Trophoblast cell (in vitro differentiated cells and primary cell): ENCODE data around the gene BICC1.

Source experiments
- DNase-seq, 2 donors: peaks; one replicate each; pipeline ENCODE4 v3.0.0-alpha.2; 2016
- H2AFZ ChIP-seq: 2 replicates; pipeline ENCODE4 v1.6.1; 2013; ENCODE audit warnings: low read length, moderate library complexity, mild to moderate bottlenecking; ENCODE audit not compliant: insufficient read depth, poor library complexity
- H2AK5ac ChIP-seq: 2 replicates; pipeline ENCODE4 v1.6.1; 2013; ENCODE audit warnings: mild to moderate bottlenecking, low read length
- H2BK120ac ChIP-seq: 2 replicates; pipeline ENCODE4 v1.6.1; 2013; ENCODE audit warnings: low read length, mild to moderate bottlenecking, moderate library complexity; ENCODE audit not compliant: insufficient read depth, poor library complexity
- H2BK12ac ChIP-seq: 2 replicates; pipeline ENCODE4 v1.6.1; 2013; ENCODE audit warnings: mild to moderate bottlenecking, low read length, moderate library complexity
- H2BK5ac ChIP-seq: 2 replicates; pipeline ENCODE4 v1.6.1; 2013; ENCODE audit warnings: low read length, low read depth, moderate library complexity, mild to moderate bottlenecking; ENCODE audit not compliant: poor library complexity
- H3K14ac ChIP-seq: 2 replicates; pipeline ENCODE4 v1.6.1; 2013; ENCODE audit warnings: mild to moderate bottlenecking, low read length
- H3K18ac ChIP-seq: 2 replicates; pipeline ENCODE4 v1.6.1; 2013; ENCODE audit warnings: mild to moderate bottlenecking, low read length
- H3K23ac ChIP-seq: 2 replicates; pipeline ENCODE4 v1.6.1; 2013; ENCODE audit warnings: low read length
- H3K27ac ChIP-seq: 2 replicates; pipeline ENCODE4 v1.5.1; 2013; ENCODE audit warnings: low read depth, mild to moderate bottlenecking, inconsistent platforms, low read length, moderate library complexity
- H3K27me3 ChIP-seq: 2 replicates; pipeline ENCODE4 v1.6.1; 2013; ENCODE audit warnings: inconsistent platforms, mild to moderate bottlenecking, low read length, moderate library complexity; ENCODE audit not compliant: insufficient read depth
- H3K36me3 ChIP-seq, 2 experiments: 1 replicate in 1 of 2; 2 replicates in 1 of 2; pipeline ENCODE4 v1.6.1; 2013; ENCODE audit warnings: low read length in 2 of 2, mild to moderate bottlenecking in 2 of 2, moderate library complexity in 1 of 2; ENCODE audit not compliant: insufficient read depth in 2 of 2, control insufficient read depth in 1 of 2
- H3K4ac ChIP-seq: 2 replicates; pipeline ENCODE4 v1.6.1; 2013; ENCODE audit warnings: low read depth, mild to moderate bottlenecking, low read length, moderate library complexity
- H3K4me1 ChIP-seq, 2 experiments: 1 replicate in 1 of 2; 2 replicates in 1 of 2; pipeline ENCODE4 v1.6.1; 2013; ENCODE audit warnings: low read length in 2 of 2, mild to moderate bottlenecking in 2 of 2, moderate library complexity in 1 of 2; ENCODE audit not compliant: insufficient read depth in 2 of 2, control insufficient read depth in 1 of 2
- H3K4me2 ChIP-seq: 2 replicates; pipeline ENCODE4 v1.6.1; 2013; ENCODE audit warnings: inconsistent platforms, mild to moderate bottlenecking, low read length, moderate library complexity
- H3K4me3 ChIP-seq: 2 replicates; pipeline ENCODE4 v1.5.1; 2013; ENCODE audit warnings: mild to moderate bottlenecking, low read depth, low read length, inconsistent platforms
- H3K79me1 ChIP-seq: one replicate; pipeline ENCODE4 v1.6.1; 2013; ENCODE audit warnings: low read length
- H3K79me2 ChIP-seq: 2 replicates; pipeline ENCODE4 v1.6.1; 2013; ENCODE audit warnings: low read length, mild to moderate bottlenecking; ENCODE audit not compliant: control insufficient read depth, insufficient read depth, poor library complexity
- H3K9ac ChIP-seq: 2 replicates; pipeline ENCODE4 v1.6.1; 2013; ENCODE audit warnings: mild to moderate bottlenecking, low read length
- H3K9me3 ChIP-seq: 2 replicates; pipeline ENCODE4 v1.6.1; 2013; ENCODE audit warnings: low read depth, mild to moderate bottlenecking, control low read depth, inconsistent platforms, low read length; ENCODE audit not compliant: insufficient read depth
- H4K12ac ChIP-seq: 2 replicates; pipeline ENCODE4 v1.6.1; 2013; ENCODE audit warnings: low read depth, mild to moderate bottlenecking, low read length, moderate library complexity
- H4K8ac ChIP-seq: 2 replicates; pipeline ENCODE4 v1.6.1; 2013; ENCODE audit warnings: low read depth, mild to moderate bottlenecking, low read length, moderate library complexity
- H4K91ac ChIP-seq: one replicate; pipeline ENCODE4 v1.6.1; 2013; ENCODE audit warnings: low read depth, mild to moderate bottlenecking, low read length, moderate library complexity
- WGBS: extraction: QIAGEN DNeasy Blood & Tissue Kit; methylation state at CpG from one replicate; pipeline ENCODE4 v1.1.7; 2013; ENCODE audit warnings: missing lambda C conversion rate; ENCODE audit not compliant: insufficient read length, insufficient coverage; ENCODE audit errors: extremely low coverage; 5-methylcytosine and 5-hydroxymethylcytosine counted together

The BICC1 gene

DNA sequence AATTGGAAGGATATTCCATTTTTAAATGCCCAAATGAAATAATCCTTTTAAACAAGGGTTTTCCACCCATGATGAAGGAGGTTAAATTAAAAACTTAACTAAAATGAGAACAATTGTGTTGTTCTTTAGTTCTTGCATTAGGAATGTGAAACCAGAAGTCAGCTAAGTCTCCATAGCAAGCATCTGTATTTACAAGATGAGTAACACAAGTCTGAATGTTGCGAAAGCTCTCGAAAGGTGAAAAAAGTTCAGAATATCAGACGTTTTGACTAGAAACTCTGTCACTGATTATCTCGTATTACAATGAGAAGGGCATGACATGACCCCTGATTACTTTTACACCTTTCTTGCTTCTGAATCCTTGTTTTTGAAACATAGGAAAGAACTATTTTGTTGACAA is 149.6 kb downstream of the BICC1 start:
- WGBS = no CpG with 5 or more reads among the region's 4 CpGs
- no peak overlapping the region for H3K27ac ChIP-seq
- no peak overlapping the region for H2BK5ac ChIP-seq
- H2AK5ac ChIP-seq = no peak overlapping the region
- no peak overlapping the region for H2BK12ac ChIP-seq
- peak; percentile 40 to 85 for DNase-seq
- H3K9me3 ChIP-seq = no peaks in the 10 kb centered on the region
- H3K36me3 ChIP-seq = no peaks in the 10 kb centered on the region
- no peak overlapping the region for H2AFZ ChIP-seq
- no peaks in the 10 kb centered on the region for H3K79me2 ChIP-seq
- no peak overlapping the region for H3K9ac ChIP-seq
- H3K14ac ChIP-seq = no peak overlapping the region
- no peaks in the 10 kb centered on the region for H3K4me1 ChIP-seq
- H4K8ac ChIP-seq = no peak overlapping the region
- no peak overlapping the region for H3K18ac ChIP-seq
- H3K4ac ChIP-seq = no peak overlapping the region
- no peak overlapping the region for H3K4me3 ChIP-seq
- H3K23ac ChIP-seq = no peak overlapping the region
- no peak overlapping the region for H4K91ac ChIP-seq
- H3K4me2 ChIP-seq = no peak overlapping the region
- no peaks in the 10 kb centered on the region for H3K79me1 ChIP-seq
- no peak overlapping the region for H4K12ac ChIP-seq
- H3K27me3 ChIP-seq = no peaks in the 10 kb centered on the region
- H2BK120ac ChIP-seq = no peak overlapping the region

DNA sequence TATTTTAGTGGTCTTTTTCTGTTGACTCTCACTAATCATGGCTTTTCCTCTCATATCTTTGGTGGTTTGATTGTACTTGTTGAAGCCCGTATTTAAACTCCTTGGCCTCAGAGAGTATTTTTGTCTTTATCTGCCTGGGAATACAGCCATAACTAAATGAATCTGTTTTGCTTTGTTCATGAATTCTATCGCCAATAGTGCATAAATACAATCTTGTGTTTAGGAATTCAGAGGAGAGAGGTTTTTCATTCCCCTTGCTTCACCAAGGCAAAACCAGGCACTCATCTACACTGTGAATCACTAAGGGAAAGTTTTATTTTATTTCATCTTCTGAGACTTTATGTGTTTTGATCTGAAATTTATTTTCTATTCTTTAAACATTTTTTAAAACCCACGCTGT is 152.7 kb downstream of the BICC1 start:
- Histone ChIP-seq H3K27me3 (no peaks in the 10 kb centered on the region), H2AK5ac (no peak overlapping the region), H4K91ac (no peak overlapping the region), H3K4me1 (no peaks in the 10 kb centered on the region), H2BK5ac (no peak overlapping the region), H3K18ac (no peak overlapping the region), H3K9me3 (no peaks in the 10 kb centered on the region), H3K4me2 (no peak overlapping the region), H3K14ac (no peak overlapping the region), H3K79me1 (no peaks in the 10 kb centered on the region), H3K36me3 (no peaks in the 10 kb centered on the region), H2BK12ac (no peak overlapping the region), H3K9ac (no peak overlapping the region), H2BK120ac (no peak overlapping the region), H3K4me3 (no peak overlapping the region), H4K8ac (no peak overlapping the region), H3K4ac (no peak overlapping the region), H3K79me2 (no peaks in the 10 kb centered on the region), H3K23ac (no peak overlapping the region), H3K27ac (no peak overlapping the region), H4K12ac (no peak overlapping the region), H2AFZ (no peak overlapping the region)
- DNase-seq = no peak
- no CpG with 5 or more reads among the region's 3 CpGs for WGBS

DNA sequence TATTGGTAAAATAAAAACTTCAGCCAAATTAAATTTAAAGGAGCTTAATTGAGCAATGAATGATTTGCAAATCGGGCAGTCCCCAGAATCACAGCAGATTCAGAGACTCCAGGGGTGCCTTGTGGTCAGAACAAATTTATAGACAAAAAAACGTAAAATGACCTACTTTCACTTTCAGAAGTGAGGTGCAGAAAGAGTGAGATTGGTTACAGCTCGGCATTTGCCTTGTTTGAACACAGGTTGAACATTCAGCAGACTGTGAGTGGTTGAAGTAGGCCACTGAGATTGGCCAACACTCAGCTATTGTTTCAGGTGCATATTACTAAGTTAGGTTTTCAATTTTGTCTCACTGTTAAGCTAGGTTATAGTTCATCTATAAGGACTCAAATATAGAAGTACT is 153.4 kb downstream of the BICC1 start:
- Histone ChIP-seq H3K4me3 (no peak overlapping the region), H2AFZ (no peak overlapping the region), H3K4me1 (no peaks in the 10 kb centered on the region), H3K23ac (no peak overlapping the region), H3K14ac (no peak overlapping the region), H3K27ac (no peak overlapping the region), H2BK12ac (no peak overlapping the region), H3K18ac (no peak overlapping the region), H3K79me1 (no peaks in the 10 kb centered on the region), H4K8ac (no peak overlapping the region), H3K27me3 (no peaks in the 10 kb centered on the region), H3K9ac (no peak overlapping the region), H2BK120ac (no peak overlapping the region), H3K4ac (no peak overlapping the region), H2AK5ac (no peak overlapping the region), H3K4me2 (no peak overlapping the region), H2BK5ac (no peak overlapping the region), H3K79me2 (no peaks in the 10 kb centered on the region), H3K9me3 (no peaks in the 10 kb centered on the region), H4K91ac (no peak overlapping the region), H3K36me3 (no peaks in the 10 kb centered on the region), H4K12ac (no peak overlapping the region)
- no CpG with 5 or more reads among the region's 3 CpGs for WGBS
- no peak for DNase-seq

DNA sequence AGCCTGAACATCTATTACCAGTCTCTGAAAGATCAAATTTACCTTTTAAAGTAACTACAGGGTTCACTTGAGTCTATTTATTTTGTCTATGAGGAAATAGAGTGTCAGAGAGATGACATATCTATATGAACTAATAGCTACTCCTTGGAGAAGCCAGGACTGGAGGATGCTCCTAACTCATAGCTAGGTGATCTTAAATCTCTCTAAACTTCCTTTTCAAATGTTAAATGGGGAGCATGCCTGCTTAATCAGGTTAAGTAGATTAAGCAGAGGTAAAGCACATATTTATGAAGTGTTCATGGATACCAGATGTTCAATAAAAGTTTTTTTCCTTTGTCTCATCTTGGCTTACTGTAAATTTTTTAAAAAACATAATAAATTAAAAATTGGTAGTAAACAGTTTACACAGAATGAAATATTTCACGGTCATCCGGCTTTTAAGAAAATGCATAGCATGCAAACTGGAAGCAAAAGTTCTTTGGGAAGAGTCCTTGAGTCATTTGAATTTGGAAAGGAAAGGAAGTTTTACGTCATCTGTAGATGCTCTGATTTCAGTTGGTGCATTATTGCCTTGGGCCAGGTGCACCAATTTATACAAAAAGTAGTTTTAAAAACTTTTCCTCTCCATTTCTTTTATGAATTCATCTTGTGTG is 155.1 kb downstream of the BICC1 start:
- no peak overlapping the region for H3K9ac ChIP-seq
- H3K4me3 ChIP-seq = no peak overlapping the region
- no peak overlapping the region for H3K14ac ChIP-seq
- no peak overlapping the region for H2BK12ac ChIP-seq
- no peak overlapping the region for H3K4me2 ChIP-seq
- no peaks in the 10 kb centered on the region for H3K79me2 ChIP-seq
- H4K8ac ChIP-seq = no peak overlapping the region
- H3K4me1 ChIP-seq = no peaks in the 10 kb centered on the region
- WGBS = no CpG with 5 or more reads among the region's 3 CpGs
- no peaks in the 10 kb centered on the region for H3K36me3 ChIP-seq
- H3K23ac ChIP-seq = no peak overlapping the region
- no peak overlapping the region for H3K18ac ChIP-seq
- DNase-seq = no peak
- no peaks in the 10 kb centered on the region for H3K79me1 ChIP-seq
- H4K91ac ChIP-seq = no peak overlapping the region
- no peak overlapping the region for H2AFZ ChIP-seq
- no peak overlapping the region for H4K12ac ChIP-seq
- H3K27ac ChIP-seq = no peak overlapping the region
- no peak overlapping the region for H3K4ac ChIP-seq
- no peak overlapping the region for H2BK5ac ChIP-seq
- no peaks in the 10 kb centered on the region for H3K9me3 ChIP-seq
- H2AK5ac ChIP-seq = no peak overlapping the region
- no peak overlapping the region for H2BK120ac ChIP-seq
- H3K27me3 ChIP-seq = no peaks in the 10 kb centered on the region
